ENCODE measurements around the gene C2CD4C.

C2CD4C gene

GRCh38 chr19:408441-408901, 476 bp downstream of the C2CD4C start:
- TF ChIP-seq MAX (IDR thresholded peaks at IDR 0.05; ENCODE audit: low read depth, low read length), result no peak
- no peak for TF ChIP-seq CTCF (IDR thresholded peaks at IDR 0.05; ENCODE audit: low read depth, low read length)
- no peak for TF ChIP-seq POLR2A (IDR thresholded peaks at IDR 0.05; ENCODE audit: extremely low read depth, insufficient read length)
- no peak for TF ChIP-seq MYC (IDR thresholded peaks at IDR 0.05; ENCODE audit: low read depth, low read length)
- H3K4me3 ChIP-seq (ENCODE audit: low read depth, low read length), result no peak overlapping the region
- peak; percentile 19 for DNase-seq (ENCODE audit: low read depth)

- no peak overlapping the region for H3K4me3 ChIP-seq (ENCODE audit: low read depth, low read length)
- no peak for DNase-seq (ENCODE audit: low read depth)
- TF ChIP-seq MAX (IDR thresholded peaks at IDR 0.05; ENCODE audit: low read depth, low read length) (no peak), MYC (IDR thresholded peaks at IDR 0.05; ENCODE audit: low read depth, low read length) (no peak), CTCF (IDR thresholded peaks at IDR 0.05; ENCODE audit: low read depth, low read length) (no peak), POLR2A (IDR thresholded peaks at IDR 0.05; ENCODE audit: extremely low read depth, insufficient read length) (no peak)
Observed at GRCh38 chr19:407511-408440, 1.2 kb downstream of the C2CD4C start.

- H3K4me3 ChIP-seq (ENCODE audit: low read depth, low read length), result no peak overlapping the region
- DNase-seq (ENCODE audit: low read depth), result no peak
- TF ChIP-seq CTCF (IDR thresholded peaks at IDR 0.05; ENCODE audit: low read depth, low read length) (no peak), MYC (IDR thresholded peaks at IDR 0.05; ENCODE audit: low read depth, low read length) (no peak), MAX (IDR thresholded peaks at IDR 0.05; ENCODE audit: low read depth, low read length) (no peak), POLR2A (IDR thresholded peaks at IDR 0.05; ENCODE audit: extremely low read depth, insufficient read length) (no peak)
Observed at GRCh38 chr19:406971-407510, 1.9 kb downstream of the C2CD4C start.

- no peak for TF ChIP-seq MYC (IDR thresholded peaks at IDR 0.05; ENCODE audit: low read depth, low read length)
- TF ChIP-seq POLR2A (IDR thresholded peaks at IDR 0.05; ENCODE audit: extremely low read depth, insufficient read length), result no peak
- TF ChIP-seq MAX (IDR thresholded peaks at IDR 0.05; ENCODE audit: low read depth, low read length), result no peak
- no peak for TF ChIP-seq CTCF (IDR thresholded peaks at IDR 0.05; ENCODE audit: low read depth, low read length)
- H3K4me3 ChIP-seq (ENCODE audit: low read depth, low read length), result no peak overlapping the region
- no peak for DNase-seq (ENCODE audit: low read depth)
Observed at GRCh38 chr19:406135-406781, 2.7 kb downstream of the C2CD4C start.

GRCh38 chr19:405121-405965, 3.6 kb downstream of the C2CD4C start:
- H3K4me3 ChIP-seq (ENCODE audit: low read depth, low read length), result no peak overlapping the region
- TF ChIP-seq CTCF (IDR thresholded peaks at IDR 0.05; ENCODE audit: low read depth, low read length) (no peak), MYC (IDR thresholded peaks at IDR 0.05; ENCODE audit: low read depth, low read length) (no peak), MAX (IDR thresholded peaks at IDR 0.05; ENCODE audit: low read depth, low read length) (no peak), POLR2A (IDR thresholded peaks at IDR 0.05; ENCODE audit: extremely low read depth, insufficient read length) (no peak)
- DNase-seq (ENCODE audit: low read depth), result no peak
